Duodenal mucosa (tissue), 2 donors: ENCODE measurements around the gene CCDC15.
"Not testable (repeated sequence)": the region's sequence is repeated elsewhere in the genome, so short reads cannot be mapped to it uniquely, and the experiment has no call there.

Source experiments
- H3K27ac ChIP-seq: one replicate; pipeline ENCODE4 v1.7.0; 2013; ENCODE audit warnings: low read depth, low read length
- H3K27me3 ChIP-seq, 2 donors: one replicate each; pipeline ENCODE4 v1.7.0; 2013; ENCODE audit warnings: low read length in 2 of 2, control low read depth in 1 of 2; ENCODE audit not compliant: insufficient read depth in 2 of 2, control insufficient read depth in 1 of 2
- H3K36me3 ChIP-seq, 2 donors: one replicate each; pipeline ENCODE4 v1.7.0; 2013; ENCODE audit warnings: low read length in 2 of 2, control low read depth in 1 of 2; ENCODE audit not compliant: insufficient read depth in 2 of 2, control insufficient read depth in 1 of 2
- H3K4me1 ChIP-seq, 2 donors: one replicate each; pipeline ENCODE4 v1.7.0; 2013; ENCODE audit warnings: low read length in 2 of 2, control low read depth in 1 of 2; ENCODE audit not compliant: insufficient read depth in 2 of 2, control insufficient read depth in 1 of 2
- H3K4me3 ChIP-seq, 2 donors: one replicate each; pipeline ENCODE4 v1.7.0; 2013; ENCODE audit warnings: low read length in 2 of 2, low read depth in 1 of 2
- H3K9ac ChIP-seq, 2 donors: one replicate each; pipeline ENCODE4 v1.7.0; 2013; ENCODE audit warnings: low read length in 2 of 2, low read depth in 1 of 2
- H3K9me3 ChIP-seq, 2 donors: one replicate each; pipeline ENCODE4 v1.7.0; 2013; ENCODE audit warnings: low read length in 2 of 2, control low read depth in 1 of 2; ENCODE audit not compliant: control insufficient read depth in 1 of 2

Gene CCDC15

GRCh38 chr11:124955035-124955434 lies 1.0 kb downstream of the CCDC15 start:
- Histone ChIP-seq H3K4me1 (peaks cover 10 to 12% of the 10 kb centered on the region in 2 donors), H3K27me3 (no peaks in the 10 kb centered on the region), H3K9me3 (no peaks in the 10 kb centered on the region), H3K9ac (no peak overlapping the region), H3K27ac (no peak overlapping the region), H3K36me3 (no peaks in the 10 kb centered on the region), H3K4me3 (peak overlapping the region; percentile 93 to 99)

DNA sequence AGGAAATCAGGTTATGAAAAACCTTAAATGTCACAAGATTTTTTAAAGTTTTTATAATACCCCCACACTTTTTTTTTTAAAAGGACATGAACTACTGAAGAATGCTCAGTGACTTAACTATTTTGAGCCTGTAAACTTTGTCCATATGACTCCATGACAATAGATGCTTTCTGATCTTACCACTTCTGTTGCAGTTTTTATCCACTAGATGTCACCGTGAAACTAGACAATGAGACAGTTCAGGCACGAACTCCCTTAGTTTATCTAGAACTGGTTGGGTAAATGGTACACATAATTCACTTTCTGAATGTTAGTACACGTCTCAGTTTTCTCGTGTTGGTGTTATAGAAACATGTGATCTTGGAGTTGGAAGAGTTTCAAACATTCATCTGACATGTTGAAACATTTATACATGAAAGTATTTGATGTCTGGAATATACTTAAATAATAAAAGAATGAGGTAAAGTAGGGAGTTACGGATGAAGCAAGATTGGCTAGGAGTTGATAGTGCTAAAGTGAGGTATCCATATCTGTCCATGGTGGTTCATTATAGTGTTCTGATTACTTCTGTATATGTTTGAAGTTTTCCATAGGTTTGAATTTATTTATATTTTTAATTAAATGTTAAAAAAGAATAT lies 8.1 kb downstream of the CCDC15 start:
- no peak overlapping the region for H3K4me3 ChIP-seq
- H3K27me3 ChIP-seq = no peaks in the 10 kb centered on the region
- H3K36me3 ChIP-seq = no peaks in the 10 kb centered on the region
- H3K27ac ChIP-seq = no peak overlapping the region
- H3K9ac ChIP-seq = no peak overlapping the region
- H3K4me1 ChIP-seq = no peaks in the 10 kb centered on the region
- H3K9me3 ChIP-seq = no peaks in the 10 kb centered on the region

DNA sequence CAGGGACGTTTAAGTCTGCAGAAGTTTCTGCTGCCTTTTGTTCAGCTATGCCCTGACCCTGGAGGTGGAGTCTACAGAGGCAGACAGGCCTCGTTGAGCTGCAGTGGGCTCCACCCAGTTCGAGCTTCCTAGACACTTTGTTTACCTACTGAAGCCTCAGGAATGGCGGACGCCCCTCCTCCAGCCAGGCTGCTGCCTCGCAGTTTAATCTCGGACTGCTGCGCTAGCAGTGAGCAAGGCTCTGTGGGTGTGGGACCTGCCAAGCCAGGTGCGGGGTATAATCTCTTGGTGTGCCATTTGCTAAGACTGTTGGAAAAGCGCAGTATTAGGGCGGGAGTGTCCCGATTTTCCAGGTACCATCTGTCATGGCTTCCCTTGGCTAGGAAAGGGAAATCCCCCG lies 14.2 kb downstream of the CCDC15 start:
- not testable (repeated sequence) for H3K4me1 ChIP-seq, H3K9ac ChIP-seq, H3K36me3 ChIP-seq, H3K27ac ChIP-seq, H3K4me3 ChIP-seq, H3K27me3 ChIP-seq, H3K9me3 ChIP-seq

DNA sequence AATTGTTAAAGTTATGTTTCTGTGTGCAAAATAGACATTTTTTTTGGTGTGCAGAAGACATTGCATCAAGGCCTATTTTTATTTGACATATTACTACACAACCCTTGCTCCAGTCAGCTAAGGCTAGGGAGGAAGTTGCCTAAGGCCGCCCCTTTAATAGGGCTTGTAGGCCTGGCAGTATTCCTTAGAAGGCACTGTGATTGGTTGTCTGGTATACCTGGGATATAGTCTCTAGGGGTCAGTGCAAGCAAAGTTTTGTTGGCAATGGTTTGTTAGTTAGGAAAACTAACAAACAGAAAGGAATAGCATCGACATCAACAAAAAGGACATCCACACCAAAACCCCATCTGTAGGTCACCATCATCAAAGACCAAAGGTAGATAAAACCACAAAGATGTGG lies 16.9 kb downstream of the CCDC15 start:
- no peaks in the 10 kb centered on the region for H3K9me3 ChIP-seq
- H3K9ac ChIP-seq = no peak overlapping the region
- H3K4me1 ChIP-seq = peaks cover 2 to 9% of the 10 kb centered on the region in 2 donors
- no peak overlapping the region for H3K4me3 ChIP-seq
- H3K27me3 ChIP-seq = no peaks in the 10 kb centered on the region
- no peaks in the 10 kb centered on the region for H3K36me3 ChIP-seq
- no peak overlapping the region for H3K27ac ChIP-seq

DNA sequence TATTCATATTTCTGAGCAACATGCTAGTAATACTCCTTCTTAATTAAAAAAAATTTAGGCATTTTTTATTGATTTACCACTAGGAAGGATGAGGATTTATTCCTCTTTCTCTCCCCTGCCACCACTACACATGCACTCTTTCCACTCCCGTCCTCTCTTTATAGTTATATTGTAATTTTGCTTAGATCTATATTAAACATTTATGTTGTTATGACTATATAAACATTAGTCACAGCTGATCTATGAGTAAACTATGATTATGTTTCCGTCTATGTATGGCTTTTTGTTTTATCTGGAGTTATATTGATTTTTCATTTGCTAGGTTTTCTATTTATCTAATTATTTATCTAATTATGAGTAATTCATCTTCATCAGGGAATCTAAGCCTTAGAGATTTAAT lies 17.8 kb downstream of the CCDC15 start:
- Histone ChIP-seq H3K36me3 (no peaks in the 10 kb centered on the region), H3K9ac (no peak overlapping the region), H3K4me1 (peaks cover 2 to 9% of the 10 kb centered on the region in 2 donors), H3K9me3 (no peaks in the 10 kb centered on the region), H3K27me3 (no peaks in the 10 kb centered on the region), H3K4me3 (no peak overlapping the region), H3K27ac (no peak overlapping the region)

GRCh38 chr11:124976531-124976930 lies 22.5 kb downstream of the CCDC15 start:
- Histone ChIP-seq H3K9ac (no peak overlapping the region), H3K27ac (no peak overlapping the region), H3K4me3 (no peak overlapping the region), H3K36me3 (no peaks in the 10 kb centered on the region), H3K27me3 (no peaks in the 10 kb centered on the region), H3K4me1 (peaks cover 0 to 2% of the 10 kb centered on the region in 2 donors), H3K9me3 (peaks cover 0 to 11% of the 10 kb centered on the region in 2 donors)

- H3K27me3 ChIP-seq = no peaks in the 10 kb centered on the region
- no peak overlapping the region for H3K9ac ChIP-seq
- H3K4me3 ChIP-seq = no peak overlapping the region
- H3K4me1 ChIP-seq = peaks cover 0 to 2% of the 10 kb centered on the region in 2 donors
- H3K27ac ChIP-seq = no peak overlapping the region
- peaks cover 0 to 16% of the 10 kb centered on the region in 2 donors for H3K9me3 ChIP-seq
- H3K36me3 ChIP-seq = no peaks in the 10 kb centered on the region
Measured at GRCh38 chr11:124977006-124977405, 23.0 kb downstream of the CCDC15 start.

GRCh38 chr11:124978316-124978715 lies 24.3 kb downstream of the CCDC15 start:
- no peak overlapping the region for H3K27ac ChIP-seq
- H3K27me3 ChIP-seq = no peaks in the 10 kb centered on the region

GRCh38 chr11:124982043-124982442 lies 28.0 kb downstream of the CCDC15 start:
- H3K9ac ChIP-seq = no peak overlapping the region
- H3K27me3 ChIP-seq = no peaks in the 10 kb centered on the region
- peaks cover 0 to 22% of the 10 kb centered on the region in 2 donors for H3K9me3 ChIP-seq
- no peak overlapping the region for H3K4me3 ChIP-seq
- no peak overlapping the region for H3K27ac ChIP-seq
- H3K4me1 ChIP-seq = no peaks in the 10 kb centered on the region
- no peaks in the 10 kb centered on the region for H3K36me3 ChIP-seq

More at GRCh38 chr11:124978316-124978715, 24.3 kb downstream of the CCDC15 start:
- Histone ChIP-seq H3K36me3 (no peaks in the 10 kb centered on the region), H3K9ac (no peak overlapping the region), H3K9me3 (peaks cover 0 to 22% of the 10 kb centered on the region in 2 donors), H3K4me3 (no peak overlapping the region), H3K4me1 (peaks cover 0 to under 1% of the 10 kb centered on the region in 2 donors)

- no peaks in the 10 kb centered on the region for H3K27me3 ChIP-seq
- no peaks in the 10 kb centered on the region for H3K36me3 ChIP-seq
- peaks cover 0 to 22% of the 10 kb centered on the region in 2 donors for H3K9me3 ChIP-seq
- H3K27ac ChIP-seq = no peak overlapping the region
- H3K9ac ChIP-seq = no peak overlapping the region
- no peak overlapping the region for H3K4me3 ChIP-seq
- no peaks in the 10 kb centered on the region for H3K4me1 ChIP-seq
Measured at GRCh38 chr11:124983674-124984511, 29.9 kb downstream of the CCDC15 start.
